Retina (tissue), 1 donor: ENCODE measurements around the gene MACROD2.

Experiments
- DNase-seq: peaks from one replicate; pipeline ENCODE4 v3.0.0-alpha.2; 2016

The MACROD2 gene

GRCh38 chr20:15674253-15675060 lies 1679.1 kb downstream of the MACROD2 start:
- DNase-seq: no peak

GRCh38 chr20:15675061-15675514 lies 1679.8 kb downstream of the MACROD2 start:
- no peak for DNase-seq

GRCh38 chr20:15675813-15676484 lies 1680.6 kb downstream of the MACROD2 start:
- no peak for DNase-seq

GRCh38 chr20:15676815-15677214 lies 1681.5 kb downstream of the MACROD2 start:
- no peak for DNase-seq

- DNase-seq: no peak
Measured at GRCh38 chr20:15682690-15683089, 1687.4 kb downstream of the MACROD2 start.

- DNase-seq: no peak
Measured at GRCh38 chr20:15692570-15692969, 1697.3 kb downstream of the MACROD2 start.

- DNase-seq: no peak
Measured at GRCh38 chr20:15699431-15700146, 1704.3 kb downstream of the MACROD2 start.

- DNase-seq: peak; percentile 11
Measured at GRCh38 chr20:15700147-15700765, 1704.9 kb downstream of the MACROD2 start.

GRCh38 chr20:15702161-15702560 lies 1706.8 kb downstream of the MACROD2 start:
- no peak for DNase-seq

- DNase-seq: no peak
Measured at GRCh38 chr20:15703171-15703911, 1708.0 kb downstream of the MACROD2 start.

GRCh38 chr20:15705975-15706374 lies 1710.7 kb downstream of the MACROD2 start:
- no peak for DNase-seq

GRCh38 chr20:15706719-15707118 lies 1711.4 kb downstream of the MACROD2 start:
- DNase-seq: no peak

GRCh38 chr20:15708984-15709598 lies 1713.8 kb downstream of the MACROD2 start:
- DNase-seq: no peak

- DNase-seq: no peak
Measured at GRCh38 chr20:15710636-15711035, 1715.3 kb downstream of the MACROD2 start.

GRCh38 chr20:15711177-15711576 lies 1715.9 kb downstream of the MACROD2 start:
- DNase-seq: no peak

- DNase-seq: no peak
Measured at GRCh38 chr20:15716256-15716655, 1720.9 kb downstream of the MACROD2 start.

GRCh38 chr20:15726416-15726815 lies 1731.1 kb downstream of the MACROD2 start:
- no peak for DNase-seq

GRCh38 chr20:15734052-15734451 lies 1738.7 kb downstream of the MACROD2 start:
- DNase-seq: no peak

GRCh38 chr20:15739035-15739434 lies 1743.7 kb downstream of the MACROD2 start:
- no peak for DNase-seq

GRCh38 chr20:15740046-15740775 lies 1744.9 kb downstream of the MACROD2 start:
- no peak for DNase-seq

- no peak for DNase-seq
Measured at GRCh38 chr20:15742087-15742486, 1746.8 kb downstream of the MACROD2 start.
